ENCODE measurements around the gene IVL.

Gene IVL

GRCh38 chr1:152957561-152957960, 49.2 kb downstream of the IVL start:
- no peak for DNase-seq

GRCh38 chr1:152959273-152959672, 50.9 kb downstream of the IVL start:
- DNase-seq = no peak

DNA sequence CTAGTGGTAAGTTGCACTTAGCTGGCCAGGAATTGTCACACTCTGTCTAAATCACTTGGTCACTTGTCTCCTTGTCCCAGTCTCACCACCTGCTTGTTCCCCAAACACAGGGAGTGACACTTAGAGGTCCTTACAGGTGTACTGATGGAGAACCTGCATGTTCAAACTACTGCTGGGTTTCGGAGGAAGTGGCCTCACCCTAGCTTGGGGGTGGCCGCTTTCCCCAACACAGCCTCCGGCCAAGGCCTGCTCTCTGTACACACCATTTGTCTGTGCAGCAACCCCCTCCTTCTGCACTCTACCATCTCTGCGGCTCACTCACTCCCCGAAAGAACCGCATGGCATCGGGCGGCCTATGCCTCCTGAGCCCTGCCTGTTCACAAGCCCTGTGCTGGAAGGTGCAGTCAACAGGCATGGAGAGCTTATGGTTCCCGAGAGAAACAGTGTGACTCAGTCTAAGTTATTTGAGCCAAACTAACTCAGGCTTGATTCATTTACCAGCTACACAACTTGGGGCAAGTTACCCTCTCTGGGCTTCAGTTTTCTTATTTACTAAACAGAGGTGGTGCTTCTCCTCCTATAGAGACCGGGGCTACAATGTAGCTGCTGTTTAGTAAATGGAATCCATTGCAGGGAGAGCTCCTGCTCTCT, 51.6 kb downstream of the IVL start:
- DNase-seq = no peak

GRCh38 chr1:152960452-152961044, 52.2 kb downstream of the IVL start:
- no peak for DNase-seq

All from CD4-positive, alpha-beta T cell treated with Interleukin-10 for 1 hour (primary cell).